Measurements from ENCODE around the gene SPP1. TPM values are rescaled to one million over a fixed set of nuclear protein-coding genes. Genes with fewer than 3 reads are reported as not detected.

Gene SPP1
- polyA plus RNA-seq, 3 donors, result 0.08 TPM; not detected in 2

GRCh38 chr4:87941537-87942392 lies 33.7 kb upstream of the SPP1 start:
- Mint-ChIP-seq H3K27ac (peak overlapping the region in 1 of 7 donors; percentile 53), H3K27me3 (ENCODE audit: low read depth in 3 of 3) (no peaks in the 10 kb centered on the region), H3K36me3 (no peaks in the 10 kb centered on the region), H3K4me3 (no peak overlapping the region), H3K4me1 (peaks cover 11% of the 10 kb centered on the region), H3K9me3 (no peaks in the 10 kb centered on the region)
- no peak overlapping the region for H2AFZ ChIP-seq (ENCODE audit: insufficient read depth, low read depth, low read length, poor library complexity, severe bottlenecking)
- no peaks in the 10 kb centered on the region for H3K79me2 ChIP-seq (ENCODE audit: insufficient read depth, low read length)
- intact Hi-C loops (cut with micrococcal nuclease), result no loop called here
- H3K27ac ChIP-seq (ENCODE audit: low read depth in 1 of 2, low read length in 2 of 2), result no peak overlapping the region
- DNase-seq, result no peak
- H3K4me1 ChIP-seq (ENCODE audit: control insufficient read depth in 1 of 2, insufficient read depth in 2 of 2, low read length in 2 of 2), result peaks cover 6 to 10% of the 10 kb centered on the region in 2 donors
- H3K9ac ChIP-seq (ENCODE audit: insufficient read depth, low read length, poor library complexity, severe bottlenecking), result no peak overlapping the region
- H3K27me3 ChIP-seq (ENCODE audit: control insufficient read depth in 2 of 2, insufficient read depth in 2 of 2, low read length in 2 of 2), result no peaks in the 10 kb centered on the region
- no peaks in the 10 kb centered on the region for H3K9me3 ChIP-seq (replicated peaks in 1 of 2; ENCODE audit: control insufficient read depth in 1 of 2, insufficient read depth in 1 of 2, low read length in 2 of 2)
- H3K4me2 ChIP-seq (replicated peaks; ENCODE audit: extremely low read depth, low read length, poor library complexity, severe bottlenecking), result no peak overlapping the region
- TF ChIP-seq CTCF (IDR thresholded peaks at IDR 0.05), result no peak
- H3K4me3 ChIP-seq (replicated peaks in 1 of 3; ENCODE audit: low read depth in 2 of 3, low read length in 3 of 3), result no peak overlapping the region
- 93% methylated on average over 2 of the region's 5 CpGs for WGBS (ENCODE audit: insufficient coverage)
- no peaks in the 10 kb centered on the region for H3K36me3 ChIP-seq (replicated peaks in 1 of 2; ENCODE audit: control insufficient read depth in 1 of 2, insufficient read depth in 2 of 2, low read length in 2 of 2)
- H4K20me1 ChIP-seq (ENCODE audit: insufficient read depth, low read length), result no peaks in the 10 kb centered on the region

GRCh38 chr4:87943660-87944149 lies 31.8 kb upstream of the SPP1 start:
- Histone ChIP-seq H3K9ac (ENCODE audit: insufficient read depth, low read length, poor library complexity, severe bottlenecking) (no peak overlapping the region), H2AFZ (ENCODE audit: insufficient read depth, low read depth, low read length, poor library complexity, severe bottlenecking) (no peak overlapping the region), H3K27ac (ENCODE audit: low read depth in 1 of 2, low read length in 2 of 2) (no peak overlapping the region), H3K79me2 (ENCODE audit: insufficient read depth, low read length) (no peaks in the 10 kb centered on the region), H3K4me3 (replicated peaks in 1 of 3; ENCODE audit: low read depth in 2 of 3, low read length in 3 of 3) (no peak overlapping the region), H3K4me2 (replicated peaks; ENCODE audit: extremely low read depth, low read length, poor library complexity, severe bottlenecking) (no peak overlapping the region), H3K27me3 (ENCODE audit: control insufficient read depth in 2 of 2, insufficient read depth in 2 of 2, low read length in 2 of 2) (no peaks in the 10 kb centered on the region), H3K9me3 (replicated peaks in 1 of 2; ENCODE audit: control insufficient read depth in 1 of 2, insufficient read depth in 1 of 2, low read length in 2 of 2) (no peaks in the 10 kb centered on the region), H4K20me1 (ENCODE audit: insufficient read depth, low read length) (no peaks in the 10 kb centered on the region), H3K4me1 (ENCODE audit: control insufficient read depth in 1 of 2, insufficient read depth in 2 of 2, low read length in 2 of 2) (peaks cover 6 to 10% of the 10 kb centered on the region in 2 donors), H3K36me3 (replicated peaks in 1 of 2; ENCODE audit: control insufficient read depth in 1 of 2, insufficient read depth in 2 of 2, low read length in 2 of 2) (no peaks in the 10 kb centered on the region)
- Mint-ChIP-seq H3K27me3 (ENCODE audit: low read depth in 3 of 3) (no peaks in the 10 kb centered on the region), H3K4me3 (no peak overlapping the region), H3K27ac (no peak overlapping the region), H3K4me1 (peaks cover 11% of the 10 kb centered on the region), H3K36me3 (no peaks in the 10 kb centered on the region), H3K9me3 (no peaks in the 10 kb centered on the region)
- no CpG with 5 or more reads among the region's 3 CpGs for WGBS (ENCODE audit: insufficient coverage)
- intact Hi-C loops (cut with micrococcal nuclease), result no loop called here
- TF ChIP-seq CTCF (IDR thresholded peaks at IDR 0.05), result no peak
- DNase-seq, result no peak

Data from CD14-positive monocyte (primary cell).